ENCODE data around the gene NINJ2.

GRCh38 chr12:642633-643474 is 20.4 kb downstream of the NINJ2 start:
- peak in 10 of 11 experiments; percentile 19 to 70 (median 54) for TF ChIP-seq CTCF (IDR thresholded peaks at IDR 0.05 in 8 of 11, conservative IDR thresholded peaks at IDR 0.05 in 3 of 11)
- TF ChIP-seq POLR2A (IDR thresholded peaks at IDR 0.05) = no peak
- peak; percentile 71 to 83 (median 83) for TF ChIP-seq POLR2AphosphoS5 (IDR thresholded peaks at IDR 0.05)
